Stimulated activated CD8-positive, alpha-beta memory T cell treated with anti-CD3 and anti-CD28 coated beads, Interleukin-4, amount 100 ng/mL, for 1 hour (primary cell): ENCODE results near the gene DDX59.

Experiments used
- DNase-seq, 2 donors: peaks; one replicate each; pipeline ENCODE4 v3.0.0-alpha.2; 2020; ENCODE audit warnings: low read depth in 2 of 2, low spot score in 1 of 2

The DDX59 gene

DNA sequence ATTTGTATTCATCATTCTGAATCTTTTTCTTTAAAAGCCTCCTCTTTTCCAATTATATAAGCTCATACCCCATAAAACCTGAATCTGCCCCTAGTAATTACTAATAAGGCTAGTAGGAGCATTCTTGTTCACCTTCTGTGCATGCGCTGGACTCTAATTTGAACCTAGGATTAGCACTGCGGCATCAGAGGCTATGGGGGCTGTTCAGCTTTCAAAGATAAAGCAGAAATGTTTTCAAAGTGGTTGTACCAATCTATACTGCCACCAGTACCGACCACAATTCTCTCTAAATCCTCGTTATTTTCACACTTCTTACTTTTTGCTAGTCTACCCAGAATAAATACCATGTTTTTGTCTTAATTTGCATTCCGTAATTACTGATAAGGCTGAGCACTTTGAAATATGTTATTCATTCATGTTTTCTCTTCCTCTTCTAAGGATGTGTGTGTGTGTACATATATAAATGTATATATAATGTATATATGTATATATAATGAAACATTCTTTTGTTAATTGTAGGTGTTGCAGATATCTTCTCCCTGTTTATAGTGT lies 1.6 kb upstream of the DDX59 start:
- no peak for DNase-seq

DNA sequence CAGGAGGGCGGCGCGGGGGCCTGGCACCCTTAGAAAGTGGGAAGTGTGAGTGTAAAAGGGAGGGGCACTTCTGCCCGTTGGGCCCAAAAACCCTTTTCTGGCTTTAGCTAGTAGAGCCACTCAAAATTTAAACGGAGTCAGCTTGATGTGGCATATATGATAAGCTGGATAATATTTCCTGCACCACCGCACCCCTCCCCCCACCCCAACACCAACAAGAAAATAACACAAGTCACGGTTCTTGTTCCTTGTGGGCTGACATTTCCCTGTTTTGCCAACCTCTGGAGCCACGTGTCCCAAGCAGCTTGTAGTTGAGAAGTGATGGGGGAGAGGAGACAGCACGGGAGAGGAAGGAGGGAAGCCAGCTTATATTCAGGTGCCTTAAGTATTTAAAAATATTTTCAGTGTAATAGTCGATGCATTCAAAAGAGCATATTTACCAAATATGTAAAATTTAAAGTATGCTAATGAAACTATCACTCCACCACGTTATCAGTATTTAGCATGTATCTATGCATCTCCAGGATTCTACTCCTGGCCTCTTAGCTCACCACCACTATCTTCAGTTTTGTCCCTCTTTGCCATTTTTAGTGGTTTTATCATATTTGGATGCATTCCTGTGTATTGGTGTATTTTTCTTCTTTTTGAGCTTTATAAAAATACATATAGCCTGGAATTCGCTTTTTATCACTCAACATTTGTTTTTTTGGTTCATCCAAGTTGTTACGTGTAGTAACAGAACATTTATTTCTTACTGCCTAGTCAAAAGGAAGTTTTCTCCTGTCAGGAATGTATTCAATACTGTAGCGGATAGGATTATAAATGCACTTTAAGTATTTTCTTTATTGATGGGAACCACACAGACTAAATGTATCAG lies 773 bp upstream of the DDX59 start:
- no peak for DNase-seq

DNA sequence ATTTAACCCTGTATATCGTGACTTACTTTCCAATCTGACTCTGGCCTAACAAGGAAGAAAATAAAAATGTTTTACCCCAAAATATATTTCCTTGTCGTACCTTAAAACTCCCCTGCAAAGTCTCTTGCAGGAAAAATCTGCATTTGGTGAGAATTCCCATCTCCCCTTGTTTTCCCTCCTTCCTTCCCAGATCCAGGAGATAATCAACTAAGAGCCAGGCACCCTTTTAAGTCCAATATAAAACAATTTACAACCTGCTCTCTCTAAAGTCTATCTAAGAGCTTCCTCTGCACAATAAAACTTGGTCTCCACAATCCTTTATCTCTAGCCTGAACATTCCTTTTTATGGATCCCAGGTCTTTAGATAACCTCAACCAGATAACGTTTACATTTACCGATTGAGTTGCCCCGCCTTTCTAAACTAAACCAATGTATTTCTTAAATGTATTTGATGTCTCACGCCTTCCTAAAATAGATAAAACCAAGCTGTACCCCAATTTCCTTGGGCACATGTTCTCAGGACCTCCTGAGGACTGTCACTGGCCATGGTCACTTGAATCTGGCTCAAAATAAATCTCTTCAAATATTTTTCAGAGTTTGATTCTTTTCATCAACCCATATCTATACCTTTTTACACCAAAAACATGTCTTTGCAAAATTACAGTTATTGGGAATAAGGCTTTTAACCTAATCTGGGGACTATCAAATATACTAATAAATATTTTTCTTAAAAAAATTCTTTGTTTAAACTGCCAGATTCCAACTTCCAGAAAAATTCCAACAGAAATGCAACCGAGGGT lies 993 bp downstream of the DDX59 start:
- DNase-seq = no peak

DNA sequence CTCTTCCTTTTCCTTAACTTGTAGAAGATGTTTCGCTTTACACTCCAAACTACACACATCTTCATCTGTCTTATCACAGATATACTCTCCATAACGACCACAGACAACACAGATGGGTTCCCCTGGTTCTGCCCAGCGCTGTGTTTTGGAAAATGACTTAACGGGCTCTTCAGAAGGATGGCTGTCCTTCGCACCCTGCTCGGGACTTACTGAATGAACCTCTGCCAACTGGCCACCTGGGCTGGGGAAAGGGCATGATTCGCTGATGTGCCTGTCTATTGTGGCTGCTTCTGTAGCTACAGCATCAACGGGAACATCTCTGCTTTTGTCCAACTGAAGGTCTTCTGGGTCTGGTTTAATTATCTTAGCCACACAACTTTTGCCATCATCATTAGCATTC lies 3.4 kb downstream of the DDX59 start:
- no peak for DNase-seq

DNA sequence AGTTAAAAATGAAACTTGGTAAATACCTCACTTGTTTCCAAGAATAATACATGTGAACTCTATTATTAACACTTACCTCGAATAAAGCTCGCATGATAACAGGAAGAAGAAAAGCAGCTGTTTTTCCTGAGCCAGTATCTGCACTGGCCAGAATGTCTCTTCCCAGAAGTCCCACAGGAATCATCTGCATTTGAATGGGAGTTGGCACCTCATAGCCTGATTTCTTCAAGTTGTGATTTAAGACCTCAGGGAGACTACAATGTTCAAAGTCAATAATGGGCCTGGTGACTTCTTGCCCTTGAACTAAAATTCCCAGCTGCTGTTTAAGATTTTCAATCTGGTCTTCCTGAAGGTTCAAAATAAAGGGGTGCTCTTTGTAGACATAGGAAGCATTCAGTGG lies 3.8 kb downstream of the DDX59 start:
- no peak for DNase-seq

DNA sequence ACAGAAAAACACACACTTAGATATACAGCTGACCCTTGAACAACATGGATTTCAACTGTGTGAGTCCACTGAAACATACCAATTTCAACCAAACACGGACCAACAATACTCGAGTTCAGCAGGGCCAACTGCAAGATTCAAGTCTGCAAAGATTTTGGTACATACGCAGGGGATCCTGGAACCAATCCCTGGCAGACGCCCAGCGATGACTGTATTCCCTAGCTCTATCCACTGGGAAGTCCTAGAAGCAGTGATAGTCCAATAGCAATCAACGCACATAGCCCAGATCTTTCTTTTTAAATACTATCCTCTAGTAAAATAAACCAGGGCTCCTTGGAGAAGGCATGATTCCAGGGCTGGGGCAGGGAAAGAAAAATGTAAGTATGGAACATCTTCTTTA lies 9.0 kb downstream of the DDX59 start:
- no peak for DNase-seq

DNA sequence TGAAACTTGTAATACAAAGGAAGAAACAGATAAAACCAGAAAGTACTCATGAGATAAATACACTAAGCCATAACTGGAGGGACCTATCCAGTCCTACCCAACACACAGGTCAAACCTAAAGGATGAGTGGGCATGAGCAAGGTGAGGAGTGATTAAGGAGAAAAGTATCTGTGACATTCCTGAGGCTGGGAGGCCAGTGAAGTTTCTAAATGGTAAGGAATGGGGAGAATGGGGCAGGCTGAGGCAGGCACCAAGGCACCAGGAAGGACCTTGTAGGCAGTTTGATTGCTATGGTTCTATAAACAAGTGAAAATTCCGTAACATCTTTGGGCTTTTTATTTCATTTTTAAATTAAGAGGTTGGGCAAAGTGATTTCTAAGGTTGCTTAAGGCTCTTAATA lies 10.4 kb downstream of the DDX59 start:
- DNase-seq = no peak

DNA sequence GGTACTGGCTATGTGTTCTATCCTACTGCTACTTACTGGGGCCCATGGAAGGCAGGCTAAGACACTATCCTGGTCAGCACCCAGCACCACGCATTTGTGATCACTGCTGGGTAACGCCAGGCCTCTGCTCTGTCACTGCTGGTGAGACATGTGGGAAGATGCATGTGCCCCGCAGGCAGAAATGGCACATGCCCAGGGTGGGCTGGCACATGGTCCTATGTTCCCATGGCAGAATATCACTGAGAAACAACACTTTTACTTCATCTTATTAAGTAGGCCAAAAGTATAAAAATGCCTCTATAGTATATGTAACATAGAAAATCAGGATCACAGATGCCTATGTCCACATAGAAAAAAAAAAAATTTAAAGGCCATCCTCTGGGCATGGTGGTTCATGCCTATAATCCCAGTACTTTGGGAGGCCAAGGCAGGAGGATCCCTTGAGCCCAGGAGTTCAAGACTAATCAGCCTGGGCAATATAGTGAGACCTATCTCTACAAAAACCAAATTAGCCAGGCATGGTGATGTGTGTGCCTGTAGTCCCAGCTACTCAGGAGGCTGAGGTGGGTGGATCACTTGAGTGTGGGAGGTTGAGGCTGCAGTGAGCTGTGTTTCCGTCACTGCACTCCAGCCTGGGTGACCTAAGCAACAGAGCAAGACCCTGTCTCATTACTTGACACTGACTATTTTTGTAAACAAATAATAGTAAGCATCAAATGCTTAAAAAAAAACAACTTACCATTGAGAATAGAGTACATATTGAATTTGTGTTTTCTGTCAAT lies 11.5 kb downstream of the DDX59 start:
- no peak for DNase-seq

DNA sequence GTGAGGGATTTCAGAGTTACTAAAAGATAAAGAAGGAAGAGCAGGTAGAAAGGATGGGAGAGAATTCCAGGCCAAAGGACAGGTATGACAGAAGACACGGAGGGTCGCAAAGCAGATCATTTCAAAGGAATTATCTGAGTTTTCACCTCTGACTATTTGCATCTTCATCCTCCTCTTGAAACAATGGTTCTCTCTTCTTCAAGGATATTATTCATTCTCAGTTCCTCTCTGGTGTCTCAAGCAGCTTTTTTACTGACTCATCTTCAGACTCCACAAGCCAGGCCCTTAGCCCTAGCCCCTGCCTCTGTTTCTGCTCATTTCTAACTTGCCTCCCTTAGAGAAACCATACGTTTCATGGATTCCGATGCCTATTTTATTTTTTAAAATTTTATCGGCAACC lies 15.0 kb downstream of the DDX59 start:
- DNase-seq = no peak

DNA sequence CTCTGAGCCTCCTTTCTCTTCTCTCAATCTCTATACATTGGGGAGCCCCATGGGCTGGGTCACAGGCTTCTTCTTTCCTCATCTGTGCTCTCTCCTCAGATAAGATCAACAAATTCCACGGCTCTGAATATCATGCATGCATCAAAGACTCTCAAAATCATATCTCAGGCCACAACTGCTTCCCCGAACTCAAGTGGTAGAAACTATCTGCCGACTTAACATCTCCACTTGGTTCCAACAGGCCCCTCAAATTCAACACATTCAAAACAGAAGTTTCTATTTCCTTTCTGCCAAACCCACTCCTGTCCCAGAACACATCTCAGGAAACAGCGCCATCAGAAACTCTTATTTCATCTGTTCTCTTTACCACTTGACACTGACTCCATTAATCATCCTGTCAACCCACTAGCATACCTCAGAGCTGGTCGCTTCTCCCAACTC lies 16.7 kb downstream of the DDX59 start:
- no peak for DNase-seq

DNA sequence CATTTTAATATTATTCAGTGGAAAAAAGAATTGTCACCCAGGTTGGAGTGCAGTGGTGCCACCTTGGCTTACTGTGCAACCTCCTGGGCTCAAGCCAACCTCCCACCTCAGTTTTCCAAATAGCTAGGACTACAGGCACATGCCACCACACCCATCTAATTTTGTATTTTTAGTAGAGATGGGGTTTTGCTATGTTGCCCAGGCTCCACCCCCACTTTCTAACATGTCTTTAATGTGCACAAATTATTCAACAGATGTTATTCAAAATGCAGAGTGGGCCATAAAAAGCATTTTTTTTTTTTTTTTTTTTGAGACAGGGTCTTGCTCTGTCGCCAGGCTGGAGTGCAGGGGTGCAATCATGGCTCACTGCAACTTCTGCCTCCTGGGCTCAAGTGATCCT lies 17.3 kb downstream of the DDX59 start:
- no peak for DNase-seq

DNA sequence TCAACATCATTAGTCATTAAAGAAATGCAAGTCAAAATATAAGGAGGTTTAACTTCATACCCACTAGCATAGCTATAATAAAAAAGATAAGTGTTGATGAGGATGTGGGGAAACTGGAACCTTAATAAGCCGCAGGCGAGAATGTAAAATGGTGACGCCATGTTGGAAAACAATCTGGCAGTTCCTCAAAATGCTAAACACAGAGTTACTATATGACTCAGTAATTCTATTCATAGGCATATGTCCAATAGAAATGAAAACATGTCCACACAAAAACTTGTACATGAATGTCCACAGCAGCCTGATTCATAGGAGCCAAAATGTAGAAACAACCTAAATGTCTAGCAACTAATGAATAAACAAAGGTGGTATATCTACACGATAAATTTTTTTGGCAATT lies 23.2 kb downstream of the DDX59 start:
- no peak for DNase-seq

DNA sequence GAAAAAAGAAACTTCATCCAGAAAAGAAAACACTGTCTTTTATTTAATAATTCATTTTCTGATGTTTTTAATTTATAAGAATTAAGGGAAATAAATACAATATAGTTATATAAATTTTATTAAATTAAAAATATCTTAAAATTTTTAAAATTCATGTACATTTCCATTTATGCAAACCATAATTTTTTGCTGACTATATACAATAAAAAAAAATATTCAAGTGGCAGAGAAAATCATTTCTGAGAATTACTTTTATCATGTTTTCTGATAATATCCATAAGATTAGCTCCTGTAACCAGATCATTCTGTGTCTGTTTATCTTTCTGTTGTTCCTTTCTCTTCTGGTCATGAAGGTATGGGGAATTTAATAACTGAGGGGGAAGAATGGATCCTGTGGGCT lies 25.7 kb downstream of the DDX59 start:
- DNase-seq = no peak

DNA sequence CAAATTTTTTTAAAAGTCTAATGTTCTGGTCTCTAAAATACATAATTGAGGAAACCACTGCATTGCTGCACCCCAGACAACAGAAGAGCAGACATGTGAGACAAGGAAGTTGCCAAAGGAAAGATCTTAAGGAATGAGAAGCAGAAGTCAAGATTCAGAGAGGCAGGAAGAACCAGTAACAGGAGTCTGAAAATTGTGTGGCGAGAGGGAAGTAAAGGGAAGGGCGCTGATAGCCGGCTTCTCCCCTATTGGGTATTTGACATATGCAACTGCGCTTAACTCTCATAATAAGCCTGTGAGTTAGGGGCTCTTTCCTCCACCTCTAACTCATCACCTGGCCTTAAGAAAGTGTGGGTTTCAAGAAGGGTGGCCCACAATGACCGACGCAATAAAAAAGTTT lies 27.2 kb downstream of the DDX59 start:
- DNase-seq = no peak

DNA sequence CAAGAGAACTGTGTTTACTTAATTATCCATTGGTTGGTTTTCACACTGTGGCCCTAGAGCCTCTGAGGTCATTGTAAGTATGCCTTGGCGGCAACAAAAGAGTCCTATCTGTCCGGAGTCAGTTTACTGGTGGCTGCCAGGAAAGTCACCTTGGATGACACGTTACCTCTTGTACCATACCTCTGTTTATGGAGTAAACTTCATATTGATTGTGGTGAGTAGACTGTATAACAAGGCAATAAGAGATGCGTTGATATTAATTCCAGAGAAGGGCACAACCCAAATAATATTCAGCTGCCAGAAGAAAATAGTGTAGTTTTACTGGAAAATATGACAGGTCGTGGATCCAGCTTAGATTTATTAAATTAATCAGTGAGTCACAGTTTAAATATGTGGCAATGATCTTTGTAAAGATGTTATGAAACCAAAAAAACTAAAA lies 28.7 kb downstream of the DDX59 start:
- DNase-seq = no peak

DNA sequence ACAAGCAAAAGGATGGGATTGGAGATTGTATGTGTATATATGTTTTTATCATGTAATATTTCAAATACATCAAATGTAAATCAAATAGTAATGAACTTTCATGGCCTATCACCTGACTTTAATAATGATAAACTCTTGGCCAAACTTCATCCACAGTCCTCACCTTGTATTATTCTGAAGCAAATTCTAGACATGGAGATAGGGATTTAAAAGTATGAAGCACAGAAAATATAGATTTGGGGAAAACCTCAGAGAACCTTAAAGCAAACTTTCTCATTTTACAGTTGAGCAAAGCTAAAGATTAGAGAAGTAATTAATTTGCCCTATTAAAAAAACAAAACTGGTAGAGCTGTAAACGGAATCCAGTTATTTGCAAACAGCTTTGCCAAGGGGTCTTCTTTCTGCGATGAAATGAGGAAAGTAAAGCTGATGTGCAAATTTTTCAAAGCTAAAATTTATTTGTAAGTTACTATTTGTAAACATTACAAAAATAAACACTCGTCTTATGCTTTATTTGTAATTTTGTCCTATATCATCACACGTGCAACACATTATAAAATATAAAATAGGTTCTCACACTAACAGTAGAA lies 29.2 kb downstream of the DDX59 start:
- no peak for DNase-seq

DNA sequence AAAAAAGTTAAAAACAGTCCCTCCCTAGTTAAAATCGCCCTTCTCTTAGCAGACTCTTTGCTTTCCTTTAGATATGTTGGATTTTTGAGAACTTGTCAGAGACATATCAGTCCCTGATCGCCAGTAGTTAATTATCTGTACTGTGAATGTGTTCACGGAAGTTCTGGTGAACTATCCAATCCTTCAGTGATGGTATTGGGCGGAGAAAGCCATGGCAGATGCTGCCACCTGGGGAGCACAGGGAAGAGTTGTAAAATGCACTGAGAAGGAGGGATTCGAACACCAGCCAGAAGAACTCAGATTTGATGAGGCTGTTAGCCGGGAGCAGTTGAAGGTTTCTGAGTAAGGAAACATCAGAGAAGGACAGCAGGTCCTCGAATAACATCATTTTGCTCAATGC lies 31.6 kb downstream of the DDX59 start:
- no peak for DNase-seq

DNA sequence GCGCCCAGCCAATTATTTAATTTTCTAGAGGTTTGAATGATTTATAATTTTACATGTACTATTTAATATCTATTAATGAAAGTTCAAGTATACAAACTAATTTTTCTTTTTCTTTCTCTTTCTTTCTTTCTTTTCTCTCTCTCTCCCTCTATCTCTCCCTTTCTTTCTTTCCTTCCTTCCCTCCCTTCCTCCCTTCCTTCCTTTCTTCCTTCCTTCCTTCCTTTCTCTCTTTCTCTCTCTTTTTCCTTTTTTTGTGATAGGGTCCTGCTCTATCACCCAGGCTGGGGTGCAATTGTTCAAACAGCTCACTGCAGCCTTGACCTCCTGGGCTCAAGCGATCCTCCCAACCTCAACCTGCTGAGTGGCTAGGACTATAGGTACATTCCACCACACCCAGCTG lies 33.0 kb downstream of the DDX59 start:
- DNase-seq = no peak

DNA sequence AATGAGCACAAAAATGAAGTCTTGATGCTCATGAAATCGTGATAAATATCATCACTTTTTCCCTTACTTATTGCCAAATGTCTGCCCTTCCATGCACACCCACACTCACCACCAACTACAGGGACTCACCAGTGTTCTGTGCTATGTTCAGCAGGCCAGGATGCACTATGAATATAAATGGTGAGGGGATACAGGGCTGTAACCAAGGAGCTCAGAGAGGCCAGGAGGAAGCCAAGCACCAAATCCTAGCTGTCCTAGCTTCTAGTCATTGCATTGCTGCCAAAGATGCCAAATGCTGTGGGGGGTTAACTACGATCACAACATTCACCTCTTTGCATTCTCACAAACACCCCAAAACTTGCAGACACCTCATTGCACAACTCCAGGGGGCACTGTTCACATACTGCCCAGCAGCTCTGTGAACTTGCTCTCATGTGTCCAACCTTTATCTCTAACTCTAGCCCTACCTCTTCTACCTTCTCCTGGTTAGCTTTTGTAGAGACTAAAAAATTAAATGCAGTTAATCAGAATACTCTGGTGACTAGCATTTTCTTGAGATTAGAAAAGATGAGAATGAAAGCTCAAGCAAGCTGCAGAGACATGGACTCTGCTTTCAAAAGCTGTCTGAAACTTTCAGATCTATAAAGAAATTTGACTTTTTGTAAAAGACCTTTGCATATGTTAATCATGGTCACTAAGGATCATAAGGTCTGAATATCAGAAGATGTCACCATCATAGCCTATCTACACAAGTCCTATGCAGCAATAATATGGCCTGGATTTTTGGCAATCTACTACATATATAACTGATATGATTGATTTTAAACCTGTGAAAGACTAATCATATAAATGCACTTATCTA lies 35.2 kb downstream of the DDX59 start:
- DNase-seq = no peak

DNA sequence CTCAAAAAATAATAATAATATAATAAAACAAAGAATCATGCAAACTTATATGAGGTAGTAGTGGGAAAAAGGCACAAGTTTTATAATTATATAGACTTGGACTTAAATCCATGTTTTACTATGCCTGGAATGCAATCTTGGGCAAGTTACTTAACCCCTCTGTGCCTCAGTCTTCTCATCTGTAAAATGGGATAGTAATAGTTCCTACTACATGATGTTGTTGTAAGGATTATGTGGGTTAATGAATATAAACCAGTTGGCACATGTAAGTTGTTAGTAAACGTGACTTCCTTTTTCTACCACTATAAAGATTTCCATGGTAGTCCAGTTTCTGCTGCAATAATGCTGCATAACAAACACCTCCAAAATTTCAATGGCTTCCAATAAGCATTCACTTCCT lies 38.3 kb downstream of the DDX59 start:
- DNase-seq = no peak
